Nephron progenitor cell (in vitro differentiated cells): ENCODE data around the gene H6PD.

Experiments
- DNase-seq: peaks from one replicate; pipeline ENCODE4 v3.0.0; 2021
- H3K27ac Mint-ChIP-seq: 2 replicates; pipeline ENCODE4 v1.8.0; 2021; ENCODE audit warnings: mild to moderate bottlenecking, moderate library complexity, mixed read lengths
- H3K27me3 Mint-ChIP-seq: 2 replicates; pipeline ENCODE4 v1.8.0; 2021; ENCODE audit warnings: mild to moderate bottlenecking, low read depth, mixed read lengths; ENCODE audit not compliant: poor library complexity
- H3K36me3 Mint-ChIP-seq: 2 replicates; pipeline ENCODE4 v1.8.0; 2021; ENCODE audit warnings: low read depth, mixed read lengths
- H3K4me1 Mint-ChIP-seq: 2 replicates; pipeline ENCODE4 v1.8.0; 2021; ENCODE audit warnings: mixed read lengths
- H3K4me3 Mint-ChIP-seq: 2 replicates; pipeline ENCODE4 v1.8.0; 2021; ENCODE audit warnings: mild to moderate bottlenecking, moderate library complexity, mixed read lengths
- H3K9me3 Mint-ChIP-seq: 2 replicates; pipeline ENCODE4 v1.8.0; 2021; ENCODE audit warnings: mild to moderate bottlenecking, moderate library complexity, mixed read lengths
- CTCF ChIP-seq: fragments of 200-600 bp; sonication (generic); IDR thresholded peaks from 2 replicates; pipeline ENCODE4 v1.5.0; 2021; ENCODE audit warnings: antibody characterized with exemption

The H6PD gene

DNA sequence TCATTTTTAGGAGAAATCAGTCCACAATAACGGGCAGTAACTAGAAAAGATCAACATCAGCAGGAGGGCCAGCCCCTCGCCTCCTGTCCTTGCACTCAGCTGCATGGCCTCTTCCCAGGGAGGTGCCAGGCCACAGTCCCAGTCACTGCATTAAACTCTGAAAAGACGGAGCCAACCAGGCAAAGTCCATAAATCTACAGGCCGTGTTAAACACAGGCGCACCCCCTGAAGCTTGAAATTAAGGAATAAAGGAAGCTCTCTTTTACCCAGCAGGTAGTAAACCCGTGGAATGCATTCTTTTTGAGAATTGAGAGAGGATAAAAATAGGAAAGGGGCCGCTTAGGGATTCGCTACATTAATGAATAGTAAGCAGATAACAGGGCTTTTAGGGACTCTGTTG, 18.4 kb downstream of the H6PD start:
- Mint-ChIP-seq H3K27me3 (peaks cover 4% of the 10 kb centered on the region), H3K27ac (peak overlapping the region; percentile 94), H3K4me1 (peaks cover 75% of the 10 kb centered on the region), H3K4me3 (peak overlapping the region; percentile 39), H3K9me3 (peaks cover 5% of the 10 kb centered on the region), H3K36me3 (peaks cover 17% of the 10 kb centered on the region)
- peak; percentile 33 for DNase-seq
- no peak for TF ChIP-seq CTCF

GRCh38 chr1:9253453-9254105, 19.0 kb downstream of the H6PD start:
- peaks cover 4% of the 10 kb centered on the region for H3K27me3 Mint-ChIP-seq
- peaks cover 76% of the 10 kb centered on the region for H3K4me1 Mint-ChIP-seq
- no peak overlapping the region for H3K4me3 Mint-ChIP-seq
- H3K36me3 Mint-ChIP-seq: peaks cover 19% of the 10 kb centered on the region
- peaks cover 11% of the 10 kb centered on the region for H3K9me3 Mint-ChIP-seq
- DNase-seq: no peak
- no peak overlapping the region for H3K27ac Mint-ChIP-seq
- no peak for TF ChIP-seq CTCF

DNA sequence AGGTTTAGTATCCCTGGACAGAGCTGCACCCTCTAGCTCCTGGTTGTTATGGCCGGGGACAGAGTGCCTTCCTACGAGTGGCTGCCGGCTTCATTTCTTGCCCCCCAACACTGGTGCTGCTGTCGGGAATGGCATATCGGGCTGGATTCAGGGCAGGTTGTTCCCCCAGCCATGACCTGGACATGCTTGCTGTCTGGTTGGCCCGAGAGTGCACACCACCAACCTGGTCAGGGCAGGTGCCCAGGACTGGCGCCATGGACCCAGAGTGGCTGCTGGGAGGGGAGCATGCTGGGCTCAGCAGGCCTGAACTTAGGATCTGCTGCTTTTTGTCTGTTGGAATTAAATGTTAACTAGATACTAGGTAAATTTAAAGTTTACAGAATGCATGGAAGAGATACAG, 21.8 kb downstream of the H6PD start:
- Mint-ChIP-seq H3K4me3 (no peak overlapping the region), H3K9me3 (peaks cover 29% of the 10 kb centered on the region), H3K4me1 (peaks cover 68% of the 10 kb centered on the region), H3K27ac (no peak overlapping the region), H3K36me3 (peaks cover 46% of the 10 kb centered on the region), H3K27me3 (peaks cover 4% of the 10 kb centered on the region)
- TF ChIP-seq CTCF: no peak
- no peak for DNase-seq

DNA sequence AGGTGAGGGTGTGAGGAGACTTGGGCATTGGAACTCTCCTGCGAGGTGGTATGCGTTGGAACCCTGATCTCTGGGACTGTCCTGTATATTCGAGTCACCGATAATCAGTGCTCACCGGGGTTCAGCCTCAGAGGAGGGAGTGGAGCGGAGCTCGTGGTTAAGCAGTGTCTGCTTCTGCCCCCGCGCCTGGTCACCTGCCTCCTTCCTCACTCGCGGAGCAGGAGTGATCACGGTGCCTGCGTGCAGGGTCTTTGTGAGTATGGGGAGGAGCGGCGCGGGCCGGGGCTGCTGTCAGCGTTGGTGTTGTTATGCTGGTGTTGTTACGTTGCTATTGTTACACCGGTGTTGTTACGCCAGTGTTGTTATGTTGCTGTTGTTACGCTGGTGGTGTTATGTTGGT, 23.3 kb downstream of the H6PD start:
- H3K4me1 Mint-ChIP-seq: peaks cover 52% of the 10 kb centered on the region
- TF ChIP-seq CTCF: no peak
- no peak overlapping the region for H3K4me3 Mint-ChIP-seq
- H3K36me3 Mint-ChIP-seq: peaks cover 52% of the 10 kb centered on the region
- peaks cover 29% of the 10 kb centered on the region for H3K9me3 Mint-ChIP-seq
- H3K27me3 Mint-ChIP-seq: peaks cover 4% of the 10 kb centered on the region
- DNase-seq: no peak
- H3K27ac Mint-ChIP-seq: peak overlapping the region; percentile 97

DNA sequence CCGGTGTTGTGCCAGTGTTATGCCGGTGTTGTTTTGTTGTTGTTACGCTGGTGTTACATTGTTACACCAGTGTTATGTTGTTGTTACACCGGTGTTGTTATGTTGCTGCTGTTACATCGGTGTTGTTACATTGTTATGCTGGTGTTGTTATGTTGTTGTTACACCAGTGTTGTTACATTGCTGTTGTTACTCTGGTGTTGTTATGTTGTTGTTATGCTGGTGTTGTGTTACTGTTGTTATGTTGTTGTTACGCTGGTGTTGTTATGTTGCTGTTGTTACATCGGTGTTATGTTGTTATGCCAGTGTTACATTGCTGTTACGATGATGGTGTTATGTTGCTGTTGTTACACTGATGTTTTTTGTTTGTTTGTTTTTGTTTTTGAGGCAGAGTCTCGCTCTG, 24.1 kb downstream of the H6PD start:
- peaks cover 4% of the 10 kb centered on the region for H3K27me3 Mint-ChIP-seq
- DNase-seq: no peak
- H3K4me3 Mint-ChIP-seq: no peak overlapping the region
- H3K9me3 Mint-ChIP-seq: peaks cover 29% of the 10 kb centered on the region
- TF ChIP-seq CTCF: no peak
- H3K27ac Mint-ChIP-seq: peak overlapping the region; percentile 97
- peaks cover 52% of the 10 kb centered on the region for H3K36me3 Mint-ChIP-seq
- peaks cover 45% of the 10 kb centered on the region for H3K4me1 Mint-ChIP-seq

DNA sequence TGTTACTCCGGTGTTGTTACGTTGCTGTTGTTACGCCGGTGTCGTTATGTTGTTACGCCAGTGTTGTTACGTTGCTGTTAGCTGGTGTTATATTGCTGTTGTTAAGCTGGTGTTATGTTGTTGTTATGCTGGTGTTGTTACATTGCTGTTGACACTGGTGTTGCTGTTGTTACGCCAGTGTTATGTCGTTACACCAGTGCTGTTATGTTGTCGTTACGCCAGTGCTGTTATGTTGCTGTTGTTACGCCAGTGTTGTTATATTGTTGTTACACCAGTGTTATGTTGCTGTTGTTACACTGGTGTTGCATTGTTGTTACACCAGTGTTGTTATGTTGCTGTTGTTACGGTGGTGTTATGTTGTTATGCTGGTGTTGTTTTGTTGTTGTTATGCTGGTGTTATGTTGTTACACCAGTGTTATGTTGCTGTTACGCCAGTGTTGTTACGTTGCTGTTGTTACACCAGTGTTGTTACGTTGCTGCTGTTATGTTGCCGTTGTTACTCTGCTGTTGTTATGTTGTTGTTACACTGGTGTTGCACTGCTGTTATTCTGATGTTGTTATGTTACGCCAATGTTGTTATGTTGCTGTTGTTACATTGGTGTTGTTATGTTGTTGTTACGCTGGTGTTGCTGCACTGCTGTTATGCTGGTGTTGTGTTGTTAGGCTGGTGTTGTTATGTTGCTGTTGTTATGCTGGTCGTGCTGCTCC, 25.6 kb downstream of the H6PD start:
- H3K27ac Mint-ChIP-seq: peak overlapping the region; percentile 98
- H3K36me3 Mint-ChIP-seq: peaks cover 53% of the 10 kb centered on the region
- H3K4me3 Mint-ChIP-seq: no peak overlapping the region
- H3K9me3 Mint-ChIP-seq: peaks cover 29% of the 10 kb centered on the region
- H3K4me1 Mint-ChIP-seq: peaks cover 37% of the 10 kb centered on the region
- TF ChIP-seq CTCF: no peak
- no peak for DNase-seq
- H3K27me3 Mint-ChIP-seq: no peaks in the 10 kb centered on the region
